GM12878 (cell line): ENCODE results near the gene SMARCE1. TPM values are rescaled to one million over a fixed set of nuclear protein-coding genes. Genes with fewer than 3 reads are reported as not detected.

Experiments
- ATAC-seq: fragments of 200-7000 bp; cut with Tn5 transposase; 3 replicates; pipeline ENCODE4 v1.9.1; 2020; ENCODE audit warnings: mild to moderate bottlenecking, moderate library complexity
- Bru-seq: library from RNA; stranded (reverse); fragments of 400-500 nt; gene quantifications from one replicate; lab custom pipeline; 2021; lab: Mats Ljungman, UMichigan
- BruChase-seq, 2 experiments: library from RNA; stranded (reverse); fragments of 400-500 nt; gene quantifications; one replicate each; lab custom pipeline; 2021; lab: Mats Ljungman, UMichigan
- BruUV-seq: library from RNA; stranded (reverse); fragments of 400-500 nt; replicated peaks from 2 replicates; lab custom pipeline; 2021; lab: Mats Ljungman, UMichigan
- CTCF ChIA-PET: fragments of 300-600 bp; sonication (Branson Sonifier 250); formaldehyde crosslinking; extraction: SDS; loops from one replicate; lab custom pipeline; 2021; ENCODE audit warnings: inconsistent platforms; lab: Yijun Ruan, JAX
- POLR2A ChIA-PET: fragments of 350-600 bp; formaldehyde crosslinking; extraction: SDS; loops from one replicate; lab custom pipeline; 2021; ENCODE audit warnings: inconsistent platforms; lab: Charles Lee
- RAD21 ChIA-PET: fragments of 300-600 bp; sonication (Branson Sonifier 250); formaldehyde crosslinking; loops from one replicate; lab custom pipeline; 2023; ENCODE audit warnings: antibody characterized with exemption; ENCODE audit not compliant: unreplicated experiment; lab: Charles Lee
- SMC1A ChIA-PET: fragments of 300-600 bp; sonication (Branson Sonifier 250); formaldehyde crosslinking; loops from one replicate; lab custom pipeline; 2023; ENCODE audit not compliant: unreplicated experiment, uncharacterized antibody; lab: Charles Lee
- DNase-seq: peaks from one replicate; pipeline ENCODE4 v3.0.0-alpha.2; 2011; ENCODE audit warnings: low read depth, low spot score
- FAIRE-seq: peaks from 3 replicates; lab custom pipeline; 2011; peaks lifted over from hg19 to GRCh38; lab: Jason Lieb, UNC
- H2AFZ ChIP-seq: 2 replicates; pipeline ENCODE4 v1.6.0; 2011; ENCODE audit warnings: low read depth, low read length, control low read depth; ENCODE audit not compliant: control insufficient read depth
- H3K27ac ChIP-seq: 2 replicates; pipeline ENCODE4 v1.5.1; 2011; ENCODE audit warnings: control low read depth; ENCODE audit not compliant: control insufficient read depth, insufficient read depth
- H3K27me3 ChIP-seq, 2 experiments: replicated peaks in 1 of 2; 2 replicates each; pipeline versions ENCODE4 v1.6.0 to v1.6.1; 2011; ENCODE audit warnings: low read length in 1 of 2; ENCODE audit not compliant: control insufficient read depth in 2 of 2, insufficient read depth in 2 of 2
- H3K36me3 ChIP-seq, 2 experiments: 2 replicates each; pipeline ENCODE4 v1.5.1; 2011; ENCODE audit warnings: low read length in 1 of 2; ENCODE audit not compliant: control insufficient read depth in 2 of 2, insufficient read depth in 2 of 2
- H3K4me1 ChIP-seq: 2 replicates; pipeline ENCODE4 v1.6.1; 2011; ENCODE audit warnings: mild to moderate bottlenecking, low read length, moderate library complexity, mixed read lengths; ENCODE audit not compliant: control insufficient read depth, insufficient read depth
- H3K4me2 ChIP-seq: 2 replicates; pipeline ENCODE4 v1.6.0; 2011; ENCODE audit warnings: control low read depth; ENCODE audit not compliant: control insufficient read depth, insufficient read depth
- H3K4me3 ChIP-seq: fragments of 200-600 bp; sonication (generic); 2 replicates; pipeline ENCODE4 v1.5.1; 2016
- H3K79me2 ChIP-seq: 2 replicates; pipeline ENCODE4 v1.6.0; 2011; ENCODE audit warnings: low read length; ENCODE audit not compliant: control insufficient read depth, insufficient read depth
- H3K9ac ChIP-seq: 2 replicates; pipeline ENCODE4 v1.8.0; 2011; ENCODE audit warnings: low read length, control low read depth, mixed read lengths; ENCODE audit not compliant: control insufficient read depth, insufficient read depth
- H3K9me3 ChIP-seq: replicated peaks from 3 replicates; pipeline ENCODE4 v1.5.1; 2011; ENCODE audit warnings: mild to moderate bottlenecking, low read length; ENCODE audit not compliant: control insufficient read depth, insufficient read depth
- H4K20me1 ChIP-seq: 2 replicates; pipeline ENCODE4 v1.6.0; 2011; ENCODE audit not compliant: control insufficient read depth, insufficient read depth
- BCL11A ChIP-seq: IDR thresholded peaks from 2 replicates; pipeline ENCODE4 v1.6.1; 2011; ENCODE audit warnings: low read depth, low read length
- CEBPB ChIP-seq, 2 experiments: fragments of 150-350 bp in 1 of 2; IDR thresholded peaks; 2 replicates each; pipeline ENCODE4 v1.6.1; 2012 to 2014; ENCODE audit warnings: low read depth in 2 of 2, low read length in 2 of 2, borderline replicate concordance in 1 of 2, inconsistent platforms in 1 of 2
- CREM ChIP-seq: IDR thresholded peaks from 2 replicates; pipeline ENCODE4 v1.6.1; 2014; ENCODE audit warnings: antibody characterized with exemption, low read depth
- E4F1 ChIP-seq: fragments of 450-650 bp; IDR thresholded peaks from 2 replicates; pipeline ENCODE4 v1.6.1; 2018; ENCODE audit warnings: borderline replicate concordance, mild to moderate bottlenecking; ENCODE audit not compliant: partially characterized antibody
- HDAC6 ChIP-seq: fragments of 200-600 bp; sonication (generic); IDR thresholded peaks from one replicate; pipeline ENCODE4 v1.8.0; 2017; ENCODE audit warnings: antibody characterized with exemption; ENCODE audit not compliant: unreplicated experiment
- MAX ChIP-seq: IDR thresholded peaks from 2 replicates; pipeline ENCODE4 v1.6.1; 2012; ENCODE audit warnings: low read depth, low read length, improper control_type of control experiment
- MXI1 ChIP-seq: fragments of 150-350 bp; IDR thresholded peaks from 2 replicates; pipeline ENCODE4 v1.6.1; 2011; ENCODE audit warnings: low read depth, mild to moderate bottlenecking, inconsistent platforms, low read length, improper control_type of control experiment
- PAX8 ChIP-seq: fragments of 450-650 bp; IDR thresholded peaks from 2 replicates; pipeline ENCODE4 v1.6.1; 2017; ENCODE audit warnings: mild to moderate bottlenecking, moderate library complexity
- POLR2A ChIP-seq: IDR thresholded peaks from 2 replicates; pipeline ENCODE4 v1.6.1; 2011; ENCODE audit warnings: low read depth, mild to moderate bottlenecking, low read length
- POLR2AphosphoS5 ChIP-seq: IDR thresholded peaks from 2 replicates; pipeline ENCODE4 v1.6.1; 2011; ENCODE audit warnings: mild to moderate bottlenecking, low read length, inconsistent platforms
- RELB ChIP-seq: fragments of 450-650 bp; IDR thresholded peaks from 2 replicates; pipeline ENCODE4 v1.6.1; 2017; ENCODE audit warnings: low read depth, mild to moderate bottlenecking, moderate library complexity
- SMARCA5 ChIP-seq: fragments of 450-650 bp; IDR thresholded peaks from 2 replicates; pipeline ENCODE4 v1.6.1; 2017; ENCODE audit warnings: mild to moderate bottlenecking
- STAT1 ChIP-seq: fragments of 450-650 bp; conservative IDR thresholded peaks from 2 replicates; pipeline ENCODE4 v1.6.1; 2014; ENCODE audit warnings: antibody characterized with exemption, mild to moderate bottlenecking
- TARDBP ChIP-seq: IDR thresholded peaks from 2 replicates; pipeline ENCODE4 v1.6.1; 2016; ENCODE audit warnings: borderline replicate concordance
- ZNF24 ChIP-seq: fragments of 450-650 bp; IDR thresholded peaks from 2 replicates; pipeline ENCODE4 v1.6.1; 2017; ENCODE audit warnings: antibody characterized with exemption, mild to moderate bottlenecking
- WGBS: methylation state at CpG from one replicate; pipeline ENCODE4 v1.1.6; 2016; ENCODE audit warnings: low lambda C conversion rate; ENCODE audit not compliant: insufficient replicate concordance, insufficient coverage; ENCODE audit errors: missing lambda C conversion rate; 5-methylcytosine and 5-hydroxymethylcytosine counted together
- in situ Hi-C: fragments of 300-500 bp; cut with MboI; formaldehyde crosslinking; loops from 9 replicates; pipeline ENCODE4 v1.14.3; 2018; ENCODE audit warnings: mixed read lengths
- intact Hi-C: fragments of 100-400 bp; cut with micrococcal nuclease; formaldehyde crosslinking; loops from one replicate; pipeline ENCODE4 v1.14.2; 2022; ENCODE audit not compliant: unreplicated experiment
- long read RNA-seq, 2 experiments: library from polyadenylated mRNA; unstranded; transcript quantifications; one replicate each; pipeline ENCODE4 v2.0.0, GENCODE V29; 2019 to 2020
- polyA minus RNA-seq, 3 experiments: library from RNA; depleted of rRNA, polyadenylated mRNA; stranded (reverse); fragments of >200 nt; gene quantifications; 2 replicates each; pipeline ENCODE4 v1.2.3, GENCODE V29; 2011
- polyA plus RNA-seq, 11 experiments: library from polyadenylated mRNA; depleted of rRNA in 4 of 11; unstranded in 6 of 11; stranded (reverse) in 5 of 11; fragments of >200 nt; fragmentation: Nextera tagmentation in 4 of 11; fragmentation: Illumina TruSeq in 1 of 11; extraction: Ambion mirVana in 4 of 11; extraction: Trizol in 1 of 11; gene quantifications; 1 replicate in 1 of 11; 2 replicates in 10 of 11; pipeline versions ENCODE4 v1.2.1 to v1.2.3, GENCODE V29; 2011 to 2016; ENCODE audit warnings: inconsistent platforms in 2 of 11, missing spikeins in 2 of 11, low read depth in 1 of 11
- total RNA-seq, 4 experiments: library from RNA; depleted of rRNA in 3 of 4; stranded (reverse); fragments of >200 nt in 3 of 4; fragmentation: Illumina TruSeq in 1 of 4; extraction: Trizol in 1 of 4; gene quantifications; 2 replicates each; pipeline versions ENCODE4 v1.2.1 to v1.2.3, GENCODE V29; 2013 to 2021

The SMARCE1 gene
- 209 and 233 TPM in 2 replicates for total RNA-seq (2013; cell fraction: nucleolus; rRNA removed)
- total RNA-seq (2014; rRNA removed) (91.5 and 109 TPM in 2 replicates), total RNA-seq (2014; rRNA removed; fragmentation: Illumina TruSeq; extraction: Trizol) (137 and 141 TPM in 2 replicates), total RNA-seq (2021) (114 and 123 TPM in 2 replicates), polyA plus RNA-seq (2011; rRNA removed) (87.9 and 109 TPM in 2 replicates), polyA plus RNA-seq (2014; fragmentation: Illumina TruSeq; extraction: Trizol) (171 and 201 TPM in 2 replicates), polyA plus RNA-seq (2014; fragmentation: Nextera tagmentation; extraction: Ambion mirVana) (100 to 1,000 TPM; 124 to 145 TPM), polyA plus RNA-seq (2014; rRNA removed) (92.9 and 95.7 TPM in 2 replicates), polyA plus RNA-seq (2016; fragmentation: Nextera tagmentation; extraction: Ambion mirVana) (100 to 1,000 TPM; 184 to 191 TPM), polyA minus RNA-seq (2011; rRNA and poly(A)+ RNA removed) (44.1 and 64.2 TPM in 2 replicates), Bru-seq, nascent RNA (percentile 94 among the genes with signal in this experiment), BruChase-seq, experiment 1, labeled RNA remaining after a 6-hour chase (percentile 93 among the genes with signal in this experiment), BruChase-seq, experiment 2, labeled RNA remaining after a 2-hour chase (percentile 91 among the genes with signal in this experiment)
- polyA plus RNA-seq (2011; ENCODE audit: low read depth): 58.9 TPM
- polyA plus RNA-seq (2011; cell fraction: cytosol; rRNA removed): 35.1 and 38.7 TPM in 2 replicates
- 55.5 and 60.3 TPM in 2 replicates for polyA plus RNA-seq (2011; cell fraction: nucleus; rRNA removed)
- polyA plus RNA-seq (2012): 72.6 and 83.4 TPM in 2 replicates
- 21.4 and 21.6 TPM in 2 replicates for polyA minus RNA-seq (2011; cell fraction: cytosol; rRNA and poly(A)+ RNA removed)
- polyA minus RNA-seq (2011; cell fraction: nucleus; rRNA and poly(A)+ RNA removed): 84.5 and 113 TPM in 2 replicates
- long read RNA-seq, experiment 1, full-length matches to known transcripts: 110 of 139 reads
- long read RNA-seq, experiment 1, partial matches to known transcripts: 18 of 139 reads
- long read RNA-seq, experiment 1, other reads (novel, unspliced or antisense): 11 of 139 reads
- long read RNA-seq, experiment 2, full-length matches to known transcripts: 550 of 682 reads
- long read RNA-seq, experiment 2, partial matches to known transcripts: 110 of 682 reads
- long read RNA-seq, experiment 2, other reads (novel, unspliced or antisense): 22 of 682 reads

GRCh38 chr17:40647624-40648383, at the start of gene SMARCE1:
TSS of gene SMARCE1 (minus strand) at chr17:40647818. CDS start at chr17:40645802, 2,016 bp downstream.
- ChIA-PET POLR2A (interaction anchor here (1.1 to 3.3 kb wide), 2 partner anchors 23 to 32 kb away, joined by 3 to 16 read pairs; no protein-coding TSS in a partner anchor), RAD21 (interaction anchor here (0.7 to 4.4 kb wide), 5 partner anchors 23 to 171 kb away, joined by 3 to 37 read pairs (median 8); no protein-coding TSS in a partner anchor), SMC1A (interaction anchor here (0.7 to 2.2 kb wide), 7 partner anchors 23 to 43 kb away, joined by 3 to 15 read pairs (median 4); no protein-coding TSS in a partner anchor), CTCF (interaction anchor here (0.6 to 5.8 kb wide), 5 partner anchors 9 to 144 kb away, joined by 3 to 36 read pairs (median 4); no protein-coding TSS in a partner anchor)
- Histone ChIP-seq H3K27ac (peak within 1 kb of the TSS; percentile 98), H3K27me3 (no peaks in the 10 kb centered on the region), H4K20me1 (no peaks in the 10 kb centered on the region), H3K79me2 (peaks cover 37% of the 10 kb centered on the region), H3K9me3 (no peaks in the 10 kb centered on the region), H3K9ac (peak within 1 kb of the TSS; percentile 95), H2AFZ (peak within 1 kb of the TSS; percentile 96), H3K4me1 (no peaks in the 10 kb centered on the region), H3K4me3 (peak within 1 kb of the TSS; percentile 89), H3K4me2 (peak within 1 kb of the TSS; percentile 75), H3K36me3 (no peaks in the 10 kb centered on the region)
- BruUV-seq: no TSS peak
- DNase-seq (no peak), ATAC-seq (peak; percentile 85), FAIRE-seq (no peak)
- 1% methylated on average over 62 of the region's 64 CpGs for WGBS
- intact Hi-C loops: loop anchor here (5.0 kb wide), 1 partner anchor 79 kb away; no protein-coding TSS in a partner anchor
- in situ Hi-C loops: no loop called here
- TF ChIP-seq RELB (peak; percentile 85; the same call in 1 of the 2 replicates), BCL11A (0 out of 2 replicates have a peak, but pooled peaks have one; percentile 8), TARDBP (no peak), POLR2A (peak; percentile 89), CREM (0 out of 2 replicates have a peak, but pooled peaks have one; percentile 13), ZNF24 (no peak; the same call in 1 of the 2 replicates), STAT1 (no peak), E4F1 (peak; percentile 35), POLR2AphosphoS5 (peak; percentile 77), MXI1 (0 out of 2 replicates have a peak, but pooled peaks have one; percentile 4), PAX8 (no peak), MAX (no peak; the same call in 1 of the 2 replicates), SMARCA5 (no peak), HDAC6 (peak; percentile 37), CEBPB (IDR thresholded peaks at IDR 0.05; ENCODE audit: borderline replicate concordance in 1 of 2, low read depth in 2 of 2, low read length in 2 of 2) (no peak)
